Stimulated activated CD4-positive, alpha-beta T cell treated with anti-CD3 and anti-CD28 coated beads, Interleukin-2, amount 100 ng/mL, for 24 hours (primary cell): ENCODE measurements around the gene SMYD1.

Experiments used
- DNase-seq, 2 donors: peaks; one replicate each; pipeline ENCODE4 v3.0.0-alpha.2; 2020

The SMYD1 gene

DNA sequence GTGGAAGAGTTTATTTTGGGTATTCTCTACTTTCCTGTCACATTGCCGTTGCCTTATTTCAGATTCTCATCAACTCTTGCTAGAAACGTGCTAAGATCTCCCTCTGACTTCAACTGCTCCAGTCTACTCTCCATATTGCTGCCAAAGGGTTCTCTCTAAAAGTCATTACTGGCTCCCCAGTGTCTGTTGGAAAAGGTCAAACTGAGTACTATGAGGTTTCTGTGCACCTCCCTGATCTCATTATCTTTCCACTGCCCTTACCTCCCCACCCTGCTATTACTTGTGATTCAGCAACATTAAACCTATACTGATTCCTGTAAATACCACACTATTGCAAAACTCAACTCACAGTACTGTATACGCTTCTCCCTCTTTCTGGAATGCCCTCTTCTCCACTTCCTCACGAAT is 10.2 kb upstream of the SMYD1 start:
- no peak for DNase-seq

DNA sequence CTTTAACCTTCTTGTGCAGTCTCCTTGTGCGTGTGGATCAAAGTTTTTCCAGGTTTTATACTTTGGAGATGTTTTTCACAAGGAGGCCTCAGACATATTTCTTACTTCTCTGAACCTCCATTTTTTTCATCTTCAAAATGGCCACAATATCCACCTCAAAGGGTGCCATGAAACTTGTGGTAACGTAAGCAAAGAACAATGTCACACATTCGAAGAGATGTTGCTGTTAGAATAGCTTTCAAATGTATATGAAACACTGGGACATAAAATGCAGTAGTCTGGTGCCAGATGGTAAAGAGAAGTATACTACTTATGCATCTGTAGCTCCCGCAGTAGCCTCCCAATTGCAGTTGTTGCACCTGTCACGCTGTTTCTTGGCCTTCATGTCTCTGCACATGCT is 9.4 kb upstream of the SMYD1 start:
- DNase-seq = no peak

DNA sequence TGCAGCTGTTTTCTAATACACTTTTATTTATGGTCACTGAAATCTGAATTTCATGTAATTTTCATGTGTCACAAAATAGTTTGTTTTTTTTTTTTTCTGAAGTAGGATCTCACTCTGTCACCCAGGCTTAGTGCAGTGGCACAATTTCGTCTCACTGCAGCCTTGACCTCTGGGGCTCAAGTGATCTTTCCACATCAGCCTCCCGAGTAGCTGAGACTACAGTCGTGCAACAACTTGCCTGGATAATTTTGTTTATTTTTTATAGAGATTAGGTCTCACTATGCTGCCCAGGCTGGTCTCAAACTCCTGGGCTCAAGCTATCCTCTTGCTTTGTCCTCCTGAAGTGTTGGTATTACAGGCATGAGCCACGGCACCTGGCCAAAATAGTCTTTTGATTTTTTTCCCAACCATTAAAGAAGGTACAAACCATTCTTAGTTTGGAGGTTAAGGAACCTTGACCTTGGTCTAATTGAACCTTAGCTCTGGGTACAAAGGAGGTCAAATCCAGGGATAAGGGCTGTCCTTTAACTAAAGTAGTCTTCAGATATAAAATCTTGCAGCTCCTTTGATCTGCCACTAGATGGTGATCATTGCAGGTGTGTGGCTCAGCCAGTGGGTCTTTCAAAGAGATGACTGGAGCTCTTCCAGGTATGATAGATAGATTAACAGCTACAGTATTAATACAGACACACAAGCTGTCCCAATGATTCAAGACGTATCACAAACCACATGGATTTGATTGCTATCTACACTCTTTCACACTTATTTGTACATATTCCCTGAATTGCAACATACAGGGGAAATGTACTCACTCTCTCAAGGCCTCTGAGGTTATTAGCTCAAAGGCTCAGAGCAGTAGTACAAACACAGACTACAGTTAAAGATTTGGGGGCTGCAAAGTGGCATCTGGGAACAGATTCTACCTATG is 7.4 kb upstream of the SMYD1 start:
- peak; percentile 9 to 26 for DNase-seq

DNA sequence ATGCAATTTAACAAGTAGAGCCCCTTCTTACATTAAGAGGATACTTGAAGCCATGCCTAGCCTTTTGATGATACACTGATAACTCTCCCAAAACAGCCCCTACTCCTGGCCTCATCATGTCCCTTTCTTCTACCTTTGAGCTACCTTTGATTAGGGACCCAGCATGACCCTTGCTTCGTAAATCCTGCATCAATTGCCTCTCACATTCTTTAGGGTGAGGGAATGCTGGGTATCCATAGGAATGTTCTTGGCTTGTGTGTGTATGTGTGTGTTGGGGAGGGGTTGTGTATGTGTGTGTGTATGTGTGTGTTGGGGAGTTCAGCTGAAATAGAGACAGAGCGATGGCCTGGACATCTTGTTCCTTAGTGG is 6.7 kb upstream of the SMYD1 start:
- no peak for DNase-seq

DNA sequence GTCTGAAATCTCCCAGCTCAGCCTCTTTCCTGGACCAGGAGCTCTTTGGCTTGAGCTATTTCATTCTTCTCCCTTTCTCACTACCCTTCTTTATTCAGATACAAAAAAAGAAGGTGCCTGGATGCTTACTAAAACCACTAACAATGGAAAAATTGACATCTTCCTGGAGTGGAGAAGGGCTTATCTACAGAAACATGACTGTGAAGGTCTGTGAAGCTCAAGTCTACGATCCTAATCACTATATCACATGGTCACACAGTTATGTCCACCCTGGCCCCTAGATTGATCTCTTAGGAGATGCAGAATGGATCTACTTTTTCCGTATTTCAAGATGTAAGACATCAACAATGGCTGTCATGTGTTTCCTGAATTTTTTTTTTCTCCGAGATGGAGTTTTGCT is 6.3 kb upstream of the SMYD1 start:
- no peak for DNase-seq

DNA sequence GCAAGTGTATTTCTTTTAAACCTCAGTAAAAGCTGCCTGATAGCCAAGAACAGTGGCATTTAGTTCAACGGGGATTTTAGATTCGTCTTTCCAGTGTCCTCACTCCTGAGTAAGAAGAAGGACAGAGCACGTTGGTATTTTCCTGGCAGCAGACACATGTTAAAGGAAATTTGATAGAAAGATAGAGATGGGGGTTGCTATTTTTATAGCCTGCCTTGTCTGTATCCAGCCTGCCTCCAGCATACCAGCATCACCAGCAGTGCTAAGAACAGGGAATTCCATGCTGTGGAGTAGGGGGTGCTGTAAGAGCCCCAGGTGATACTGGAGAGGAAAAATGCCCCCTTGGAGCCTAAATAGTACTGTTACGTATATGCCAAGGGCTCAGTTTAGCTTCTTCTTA is 1.1 kb upstream of the SMYD1 start:
- DNase-seq = no peak

DNA sequence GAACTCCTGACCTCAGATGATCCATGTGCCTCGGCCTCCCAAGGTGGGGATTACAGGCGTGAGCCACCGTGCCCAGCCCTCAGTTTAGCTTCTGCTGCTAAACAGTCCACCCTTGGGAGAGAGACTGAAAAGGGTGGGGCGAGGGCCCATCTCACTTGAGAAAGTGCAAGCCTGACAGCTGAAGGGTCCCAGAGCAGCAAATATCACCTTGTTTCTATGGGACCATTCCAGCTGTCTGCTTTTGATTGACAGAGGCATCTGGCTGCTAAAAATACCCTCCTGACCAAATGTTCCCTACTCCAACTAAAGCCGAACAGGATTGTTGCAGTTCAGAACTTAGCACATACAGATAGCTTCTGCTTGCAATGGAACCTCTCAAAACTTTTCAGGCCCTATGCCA is 436 bp upstream of the SMYD1 start:
- DNase-seq = no peak

DNA sequence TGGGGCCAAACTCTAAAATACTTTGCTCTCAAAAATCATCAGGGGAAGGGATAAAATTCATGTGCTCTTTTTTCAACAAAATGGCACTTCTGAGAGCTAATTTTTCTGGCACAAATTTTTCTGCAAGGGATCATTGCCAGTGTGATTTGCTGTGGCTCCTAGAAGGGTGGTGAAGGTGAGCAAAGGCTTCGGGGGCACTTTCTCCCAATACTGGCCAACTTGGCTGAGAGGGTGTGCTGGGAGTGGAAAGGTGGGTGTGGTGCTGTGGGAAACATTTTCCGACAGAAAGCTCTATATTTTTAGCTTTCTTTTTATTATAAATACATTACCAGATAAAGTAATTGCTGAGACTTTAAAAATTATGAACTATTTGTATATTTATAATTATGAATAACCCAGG is 419 bp downstream of the SMYD1 start:
- DNase-seq = no peak

DNA sequence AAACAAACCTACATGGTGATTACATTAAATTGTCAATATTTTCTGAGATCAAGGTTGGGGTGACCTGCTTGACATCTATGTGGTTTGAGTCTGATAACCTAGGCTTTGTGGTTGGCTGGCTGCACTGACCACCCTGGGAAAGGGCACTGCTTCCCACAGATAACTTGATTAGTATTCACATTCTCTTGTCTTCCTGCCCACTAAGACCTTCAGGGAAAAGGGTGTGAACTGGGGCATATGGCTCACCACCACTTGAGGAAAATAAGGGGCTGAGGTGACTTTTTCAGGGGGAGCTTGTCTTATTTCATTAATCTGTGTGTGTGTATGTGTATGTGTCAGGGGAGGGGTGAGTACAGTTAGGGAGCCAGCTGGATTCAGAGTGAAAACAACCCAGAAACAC is 1.5 kb downstream of the SMYD1 start:
- DNase-seq = no peak

DNA sequence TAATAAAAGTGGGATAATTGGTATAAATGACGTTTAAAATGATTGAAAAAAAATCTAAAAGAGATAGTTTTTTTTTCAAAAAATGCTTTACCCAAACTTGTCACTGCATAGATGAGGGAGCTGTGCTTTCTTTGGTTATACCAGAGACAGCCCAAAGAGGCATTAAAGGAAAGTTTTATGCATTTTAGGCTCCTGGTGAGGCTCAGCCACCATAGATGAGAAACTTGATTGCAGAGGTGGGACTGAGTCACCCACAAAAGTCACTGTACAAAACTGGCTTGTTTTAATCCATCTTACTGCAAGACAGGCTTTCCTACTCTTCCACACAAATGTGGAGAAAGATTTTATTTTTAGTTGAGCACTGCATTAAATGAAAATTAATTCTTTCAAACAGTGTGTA is 2.4 kb downstream of the SMYD1 start:
- DNase-seq = no peak

DNA sequence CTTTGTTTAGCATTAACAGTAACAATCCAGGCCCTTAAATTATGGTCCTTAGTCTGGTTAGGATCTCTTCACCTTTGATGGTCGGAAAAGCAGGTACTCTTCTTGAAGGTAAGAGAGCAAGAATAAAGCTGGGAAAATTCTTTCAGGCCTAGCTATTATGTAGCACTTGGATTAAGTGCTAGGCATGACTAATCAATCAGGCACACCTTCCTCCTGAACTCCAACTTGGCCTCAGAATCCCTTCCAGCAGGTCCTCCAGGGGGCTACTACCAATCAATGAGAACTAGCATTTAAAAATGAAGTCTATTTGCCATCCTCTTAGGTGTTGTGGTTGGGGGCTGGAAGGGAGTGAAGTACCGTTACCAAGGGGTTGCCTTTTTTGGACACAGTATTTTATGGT is 3.7 kb downstream of the SMYD1 start:
- DNase-seq = no peak

DNA sequence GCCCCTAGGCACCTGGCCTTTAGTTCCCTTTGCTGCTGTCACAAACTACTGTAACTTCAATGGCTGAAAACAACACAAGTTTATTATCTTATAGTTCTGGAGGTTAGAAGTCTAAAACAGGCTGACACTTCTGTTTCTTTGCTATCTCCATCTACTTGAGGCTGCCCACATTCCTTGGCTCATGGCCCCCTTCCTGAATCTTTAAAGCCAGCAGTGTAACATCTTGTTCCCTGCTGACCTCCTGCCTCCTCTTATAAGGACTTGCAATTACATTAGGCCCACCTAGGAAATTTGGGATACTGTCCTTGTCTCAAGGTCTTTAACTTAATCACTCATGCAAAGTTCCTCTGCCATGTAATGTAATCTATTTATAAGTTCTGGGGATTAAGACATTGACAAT is 6.5 kb downstream of the SMYD1 start:
- DNase-seq = no peak

DNA sequence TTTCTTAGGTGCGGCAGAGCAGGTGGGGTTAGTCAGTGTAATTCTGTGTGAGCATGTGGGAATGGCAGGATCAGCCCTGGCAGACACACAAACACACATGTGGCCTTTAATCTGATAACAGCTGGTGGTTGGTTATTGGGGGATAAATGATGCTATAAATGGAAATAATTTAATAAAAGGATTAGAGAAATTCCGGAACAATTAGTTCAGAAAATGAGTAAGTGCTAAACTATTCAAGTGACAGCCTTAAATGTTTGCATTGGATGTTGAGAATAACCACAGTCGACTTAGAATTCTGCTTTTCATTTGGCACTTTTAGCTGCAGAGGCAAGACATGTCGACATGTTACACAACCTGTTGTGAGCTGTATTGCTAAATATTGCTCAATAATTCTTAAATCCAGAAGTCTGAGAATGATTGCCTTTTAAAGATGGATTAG is 7.2 kb downstream of the SMYD1 start:
- no peak for DNase-seq

DNA sequence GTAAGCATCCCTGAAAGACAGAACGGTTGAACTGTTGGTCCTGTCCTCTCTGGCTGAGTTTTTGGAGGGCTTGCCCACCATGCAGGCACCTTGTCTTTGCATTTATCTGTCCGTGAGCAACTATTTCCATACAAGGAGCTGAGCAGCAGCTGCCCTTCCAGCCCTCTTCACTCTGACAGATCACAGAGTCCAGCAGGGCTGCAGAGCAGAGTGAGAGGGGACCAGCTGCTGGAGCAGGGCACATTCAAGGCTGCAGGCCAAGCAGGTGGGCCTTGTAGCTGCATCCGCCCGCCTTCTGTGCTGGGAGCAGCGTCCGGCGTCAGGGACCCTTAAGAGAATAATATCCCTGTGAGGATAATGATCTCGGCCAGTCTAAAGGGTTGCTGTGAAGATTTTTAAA is 9.5 kb downstream of the SMYD1 start:
- no peak for DNase-seq

DNA sequence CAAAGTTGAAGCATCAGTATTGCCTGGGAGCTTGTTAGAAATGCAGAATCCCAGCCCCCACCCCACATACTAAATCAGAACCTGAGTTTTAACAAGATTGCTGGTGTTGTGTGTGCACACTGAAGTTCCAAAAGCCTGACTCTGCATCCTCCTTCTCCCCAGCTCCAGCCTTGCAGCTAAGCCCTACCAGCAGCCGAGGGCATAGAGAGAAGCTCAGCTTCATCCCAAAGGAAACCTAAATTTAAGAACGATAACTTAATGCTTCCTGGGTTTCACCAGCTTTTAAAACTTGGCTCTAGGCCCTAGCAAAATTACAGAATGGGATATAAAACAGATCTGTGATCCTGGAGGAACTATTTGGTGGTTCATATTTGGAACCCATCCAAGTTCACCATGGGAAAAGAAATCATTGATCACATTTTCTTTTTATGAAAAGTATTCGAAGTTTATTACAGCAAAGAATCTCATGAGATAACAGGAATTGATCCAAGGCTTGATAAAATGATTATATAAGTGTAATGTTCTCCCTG is 11.1 kb downstream of the SMYD1 start:
- DNase-seq = no peak

DNA sequence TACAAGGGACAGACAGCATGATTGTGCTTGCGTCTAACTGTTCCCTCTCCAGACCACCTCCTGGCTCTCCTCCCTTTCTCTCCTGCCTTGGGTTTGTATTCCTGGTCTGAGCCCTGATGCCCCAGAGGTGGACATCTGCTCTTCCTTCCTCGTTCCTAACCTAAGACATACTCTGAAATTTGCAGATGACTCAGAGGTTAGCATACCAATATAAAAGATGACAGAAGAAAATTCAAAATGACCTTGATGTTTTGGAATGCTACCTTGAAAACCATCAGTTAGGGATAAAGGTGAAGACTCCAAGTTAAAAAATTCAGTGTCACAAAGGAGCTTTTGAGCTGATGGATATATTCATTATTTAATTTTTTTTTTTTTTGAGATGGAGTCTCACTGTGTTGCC is 12.9 kb downstream of the SMYD1 start:
- DNase-seq = no peak

DNA sequence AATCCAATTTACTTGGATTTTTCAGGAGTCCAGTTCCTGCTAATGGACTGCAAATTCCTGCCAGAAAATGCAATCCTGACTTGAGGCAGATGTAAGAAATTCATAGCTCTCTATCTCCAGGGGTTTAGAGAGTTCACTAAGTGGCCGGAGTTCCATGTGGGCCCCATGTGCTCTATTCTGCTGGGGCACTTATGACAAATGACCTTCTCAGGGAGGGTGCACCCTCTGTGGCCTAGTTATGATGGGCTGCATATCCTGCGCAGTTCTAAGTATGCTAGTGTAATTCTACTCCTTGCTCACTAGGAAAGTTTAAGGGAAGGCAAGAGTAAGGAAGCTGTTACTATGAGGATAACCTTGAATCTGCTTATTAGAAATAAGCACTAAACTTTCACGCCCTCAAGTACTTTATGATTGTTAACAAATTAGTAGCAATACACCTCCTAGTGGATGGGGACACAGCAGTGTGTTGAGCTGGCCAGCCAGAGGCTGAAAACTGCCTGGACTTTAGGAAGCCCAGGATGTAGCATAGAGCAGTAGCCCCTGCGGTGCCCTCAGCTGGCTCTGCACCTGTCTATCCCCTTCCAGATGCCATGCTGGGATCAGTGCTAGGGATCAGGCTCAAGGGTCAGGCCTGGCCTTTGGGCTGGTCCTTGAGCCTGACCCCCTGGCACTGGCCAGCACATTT is 14.4 kb downstream of the SMYD1 start:
- no peak for DNase-seq

DNA sequence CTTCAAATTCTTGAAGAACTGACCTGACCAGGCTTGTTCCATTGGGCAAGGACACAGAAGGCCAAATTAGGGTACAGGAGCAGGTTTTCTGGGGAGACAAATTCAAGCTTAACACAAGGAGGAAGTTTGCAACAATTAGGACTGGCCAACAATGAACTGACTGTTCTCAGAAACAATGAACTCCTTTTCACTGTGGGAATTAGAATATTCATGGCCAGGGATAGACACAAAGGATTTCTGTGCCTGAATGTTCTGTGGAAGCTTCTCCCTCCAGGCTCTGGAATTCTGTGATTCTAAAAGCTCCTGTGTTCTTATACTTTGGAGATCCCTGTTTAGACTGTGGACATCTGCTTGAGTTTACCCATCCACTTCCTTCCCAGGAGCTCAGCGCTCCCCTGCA is 15.2 kb downstream of the SMYD1 start:
- DNase-seq = no peak

DNA sequence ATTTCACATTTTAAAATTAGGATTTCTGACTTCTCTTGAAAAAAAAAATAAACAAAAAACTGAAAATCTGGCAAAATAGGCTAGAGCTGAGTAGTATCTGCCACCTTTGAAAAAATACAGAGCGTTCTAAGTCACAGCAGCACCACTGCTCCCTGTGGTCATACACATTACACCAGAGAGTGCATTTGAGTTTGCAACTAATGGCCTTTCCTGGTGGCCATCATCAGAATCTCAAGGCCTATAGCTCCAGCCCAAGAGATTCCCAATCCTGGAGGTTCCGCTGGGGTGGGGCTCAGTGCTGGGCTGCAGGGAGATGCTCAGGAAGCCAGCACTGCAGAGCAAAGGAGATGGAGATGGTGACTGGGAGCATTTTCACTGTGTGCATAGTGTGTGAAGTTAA is 17.5 kb downstream of the SMYD1 start:
- DNase-seq = no peak

DNA sequence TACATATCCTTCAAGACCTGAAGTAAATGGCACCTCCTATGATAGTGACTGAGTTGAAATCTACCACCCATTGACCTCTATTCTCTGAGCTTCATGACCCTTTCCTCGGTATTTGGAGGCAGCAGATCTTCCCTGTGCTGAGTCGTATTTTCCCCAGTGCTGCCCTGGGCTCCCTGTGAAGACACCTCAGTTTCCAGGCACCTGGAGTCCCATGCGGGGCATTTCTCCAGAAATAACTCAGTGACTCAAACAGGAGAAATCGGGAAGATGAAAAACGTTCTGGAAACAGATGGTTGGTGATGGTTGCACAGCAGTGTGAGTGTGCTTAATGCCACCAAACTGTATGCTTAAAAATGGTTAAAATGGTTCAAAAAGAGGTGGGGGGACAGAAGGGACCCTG is 18.0 kb downstream of the SMYD1 start:
- DNase-seq = no peak

DNA sequence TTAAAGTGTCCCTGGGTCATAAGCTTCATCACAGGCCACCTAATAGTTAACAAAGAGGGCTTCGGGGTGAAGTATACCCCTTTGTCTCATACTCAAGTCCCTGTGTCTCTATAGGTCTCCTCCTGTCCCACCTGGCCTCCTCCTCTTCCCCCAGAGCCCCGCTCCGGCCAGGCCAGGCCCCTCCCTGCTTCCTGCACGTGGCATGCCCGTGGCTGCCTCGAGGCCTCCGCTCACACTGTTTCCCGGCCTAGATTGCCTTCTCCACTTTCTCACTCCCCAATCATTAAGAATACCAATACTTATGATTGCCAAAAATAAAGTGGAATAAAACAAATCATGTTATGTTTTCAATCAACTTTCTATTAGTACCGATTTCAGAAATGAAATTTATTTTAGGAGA is 18.8 kb downstream of the SMYD1 start:
- DNase-seq = no peak

DNA sequence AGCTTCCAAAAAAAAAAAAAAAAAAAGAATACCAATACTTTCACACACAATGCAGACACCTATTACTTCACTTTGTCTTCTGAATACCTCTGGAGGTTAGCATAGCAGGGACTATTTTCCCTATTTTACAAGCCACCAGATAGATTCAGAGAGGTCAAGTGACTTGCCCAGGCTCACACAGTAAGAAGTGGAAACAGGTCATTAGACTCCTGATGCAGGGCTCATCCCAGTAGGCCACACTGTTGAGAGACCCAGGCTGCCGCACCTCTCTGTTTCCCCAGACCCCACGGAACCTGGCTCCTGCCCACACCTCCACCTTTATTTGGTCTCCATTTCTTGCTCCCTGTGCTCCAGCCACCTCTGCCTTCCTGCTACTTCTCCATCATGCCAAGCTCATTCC is 19.4 kb downstream of the SMYD1 start:
- DNase-seq = no peak

DNA sequence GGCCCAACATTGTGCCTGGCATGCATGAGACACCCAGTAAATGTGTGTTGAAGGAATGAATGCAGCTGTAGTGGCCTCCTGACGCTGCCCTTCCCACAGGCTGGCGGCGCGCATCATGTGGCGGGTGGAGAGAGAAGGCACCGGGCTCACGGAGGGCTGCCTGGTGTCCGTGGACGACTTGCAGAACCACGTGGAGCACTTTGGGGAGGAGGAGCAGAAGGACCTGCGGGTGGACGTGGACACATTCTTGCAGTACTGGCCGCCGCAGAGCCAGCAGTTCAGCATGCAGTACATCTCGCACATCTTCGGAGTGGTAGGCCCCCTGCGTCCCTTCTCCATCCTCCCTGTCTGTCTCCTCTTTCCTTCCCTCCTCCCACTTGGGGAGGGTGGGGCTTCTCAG is 20.1 kb downstream of the SMYD1 start:
- DNase-seq = no peak

DNA sequence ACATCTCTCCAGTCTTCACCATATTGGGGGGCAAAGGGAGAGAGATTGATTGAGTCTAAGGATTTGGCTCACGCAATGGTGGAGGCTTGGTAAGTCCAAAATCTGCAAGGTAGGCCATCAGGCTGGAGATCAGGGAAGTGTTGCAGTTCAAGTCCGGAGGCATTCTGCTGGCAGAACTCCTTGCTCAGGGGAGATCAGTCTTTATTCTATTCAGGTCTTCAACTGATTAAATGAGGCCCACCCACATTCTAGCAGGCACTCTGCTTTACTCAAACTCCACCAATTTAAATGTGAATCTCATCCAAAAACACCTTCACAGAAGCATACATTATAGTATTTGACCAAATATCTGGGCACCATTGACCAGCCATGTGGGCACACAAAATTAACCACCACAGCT is 21.4 kb downstream of the SMYD1 start:
- no peak for DNase-seq
